Activated T-cell treated with anti-CD3 and anti-CD28 coated beads, Interleukin-2, amount 50 U/mL, for 72 hours (primary cell): Measurements from ENCODE around the gene CDH26. TPM values are rescaled to one million over a fixed set of nuclear protein-coding genes. Genes with fewer than 3 reads are reported as not detected.
"Not testable (repeated sequence)": the region's sequence is repeated elsewhere in the genome, so short reads cannot be mapped to it uniquely, and the experiment has no call there.

Experiments
- ATAC-seq, 2 donors: fragments of 150-1000 bp; cut with Tn5 transposase; replicated peaks in 1 of 2; 2 replicates each; pipeline ENCODE4 v1.10.0; 2021; ENCODE audit warnings: moderate library complexity in 2 of 2, mild to moderate bottlenecking in 1 of 2
- DNase-seq, 2 donors: peaks; one replicate each; pipeline ENCODE4 v3.0.0; 2021 to 2022; ENCODE audit warnings: mixed read lengths in 1 of 2
- H3K27ac Mint-ChIP-seq: one replicate; pipeline ENCODE4 v1.8.0; 2022; ENCODE audit warnings: mild to moderate bottlenecking, moderate library complexity, mixed read lengths
- H3K27me3 Mint-ChIP-seq: one replicate; pipeline ENCODE4 v1.8.0; 2022; ENCODE audit warnings: low read depth, mixed read lengths
- H3K36me3 Mint-ChIP-seq, 2 donors: one replicate each; pipeline ENCODE4 v1.8.0; 2022; ENCODE audit warnings: mixed read lengths in 2 of 2, mild to moderate bottlenecking in 1 of 2; ENCODE audit not compliant: insufficient read depth in 2 of 2
- H3K4me1 Mint-ChIP-seq: one replicate; pipeline ENCODE4 v1.8.0; 2022; ENCODE audit warnings: low read depth, mixed read lengths
- H3K4me3 Mint-ChIP-seq, 2 donors: one replicate each; pipeline ENCODE4 v1.8.0; 2022; ENCODE audit warnings: mild to moderate bottlenecking in 2 of 2, mixed read lengths in 2 of 2, moderate library complexity in 2 of 2
- H3K9me3 Mint-ChIP-seq, 2 donors: one replicate each; pipeline ENCODE4 v1.8.0; 2022; ENCODE audit warnings: mixed read lengths in 2 of 2
- total RNA-seq, 2 donors: library from RNA; stranded (reverse); gene quantifications; one replicate each; pipeline ENCODE4 v1.2.3, GENCODE V29; 2022

The CDH26 gene
- total RNA-seq, 2 donors from 2014 or later = 2.4 to 3.1 TPM

DNA sequence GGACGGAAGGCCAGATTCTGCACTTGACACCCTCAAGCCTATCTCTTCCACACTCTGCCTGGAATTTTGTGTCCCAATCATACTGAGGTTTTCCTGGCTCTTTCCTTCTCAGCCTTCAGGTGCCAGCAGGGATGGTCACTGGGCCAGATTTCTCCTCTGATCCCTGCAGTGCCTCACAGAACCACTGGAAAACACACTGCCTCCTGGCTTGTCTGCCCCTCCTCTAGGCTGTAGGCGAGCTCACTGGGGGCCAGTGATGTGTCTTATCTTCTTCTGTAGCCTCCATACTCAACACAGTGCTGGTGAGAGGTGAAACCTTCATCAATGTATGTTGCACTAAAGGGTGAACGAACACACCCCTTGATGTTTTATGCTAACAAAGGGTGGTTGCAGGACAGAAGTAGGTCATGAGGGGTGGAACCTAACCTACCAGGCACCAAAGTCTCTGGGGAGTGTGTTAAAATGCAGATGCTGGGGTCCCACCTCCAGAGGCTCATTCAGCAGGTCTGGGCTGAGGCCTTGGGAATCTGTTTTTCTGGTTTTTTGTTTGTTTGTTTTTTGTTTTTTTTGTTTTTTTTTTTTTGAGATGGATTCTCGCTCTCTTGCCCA is 80.3 kb downstream of the CDH26 start:
- DNase-seq (no peak), ATAC-seq (no peak)
- Mint-ChIP-seq H3K4me1 (no peaks in the 10 kb centered on the region), H3K27ac (no peak overlapping the region), H3K36me3 (peaks cover 0 to 3% of the 10 kb centered on the region in 2 donors), H3K27me3 (no peaks in the 10 kb centered on the region), H3K9me3 (peaks cover 0 to 4% of the 10 kb centered on the region in 2 donors), H3K4me3 (no peak overlapping the region)

GRCh38 chr20:60039526-60039925 is 81.3 kb downstream of the CDH26 start:
- Mint-ChIP-seq H3K36me3 (peaks cover 0 to 3% of the 10 kb centered on the region in 2 donors), H3K4me1 (no peaks in the 10 kb centered on the region), H3K9me3 (peaks cover 0 to 4% of the 10 kb centered on the region in 2 donors), H3K27ac (no peak overlapping the region), H3K4me3 (no peak overlapping the region), H3K27me3 (no peaks in the 10 kb centered on the region)
- ATAC-seq = no peak
- DNase-seq = no peak

DNA sequence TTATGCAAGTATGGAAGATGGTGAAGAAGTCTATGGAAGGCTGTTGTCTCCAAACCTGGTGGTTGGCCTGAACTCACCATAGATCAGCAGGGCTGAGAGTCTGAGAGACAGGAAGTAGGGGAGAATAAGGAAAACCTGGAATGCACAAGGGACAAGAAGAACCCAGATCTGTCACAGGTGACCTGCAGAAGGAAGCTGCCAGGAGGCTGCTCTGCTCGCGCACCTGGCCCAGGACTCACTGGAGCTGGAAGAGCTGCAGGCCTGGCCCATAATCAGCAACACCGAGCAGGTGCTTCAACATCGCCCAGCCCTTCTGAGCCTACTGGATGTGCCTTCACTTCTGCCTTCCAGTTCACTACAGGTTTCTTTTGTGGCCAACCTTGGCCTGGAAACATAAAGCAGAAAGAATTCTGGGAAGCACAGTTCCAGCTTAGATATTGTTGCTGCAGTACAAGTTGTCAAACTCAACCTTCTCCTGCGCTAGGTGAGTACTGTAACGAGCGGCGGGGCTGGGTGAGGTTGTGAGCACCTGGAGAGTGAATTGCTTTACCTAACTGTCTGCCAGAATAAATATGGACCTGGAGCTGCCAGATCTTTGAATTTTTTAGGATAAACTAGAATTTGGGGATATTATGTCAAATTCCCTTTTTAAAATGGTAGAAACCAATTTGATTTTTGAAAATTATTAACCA is 82.4 kb downstream of the CDH26 start:
- H3K4me1 Mint-ChIP-seq = no peaks in the 10 kb centered on the region
- H3K27me3 Mint-ChIP-seq = no peaks in the 10 kb centered on the region
- no peak overlapping the region for H3K4me3 Mint-ChIP-seq
- H3K36me3 Mint-ChIP-seq = peaks cover 0 to under 1% of the 10 kb centered on the region in 2 donors
- no peak for DNase-seq
- peaks cover 0 to 3% of the 10 kb centered on the region in 2 donors for H3K9me3 Mint-ChIP-seq
- ATAC-seq = no peak
- H3K27ac Mint-ChIP-seq = no peak overlapping the region

- not testable (repeated sequence) for DNase-seq, H3K27me3 Mint-ChIP-seq, H3K4me3 Mint-ChIP-seq, H3K4me1 Mint-ChIP-seq, H3K36me3 Mint-ChIP-seq, H3K9me3 Mint-ChIP-seq, ATAC-seq, H3K27ac Mint-ChIP-seq
Observed at GRCh38 chr20:60041436-60042165, 83.4 kb downstream of the CDH26 start.

- no peak overlapping the region for H3K4me3 Mint-ChIP-seq
- H3K9me3 Mint-ChIP-seq = no peaks in the 10 kb centered on the region
- no peaks in the 10 kb centered on the region for H3K27me3 Mint-ChIP-seq
- no peaks in the 10 kb centered on the region for H3K4me1 Mint-ChIP-seq
- no peaks in the 10 kb centered on the region for H3K36me3 Mint-ChIP-seq
- H3K27ac Mint-ChIP-seq = no peak overlapping the region
- DNase-seq (no peak), ATAC-seq (no peak)
Observed at GRCh38 chr20:60043435-60043834, 85.2 kb downstream of the CDH26 start.

DNA sequence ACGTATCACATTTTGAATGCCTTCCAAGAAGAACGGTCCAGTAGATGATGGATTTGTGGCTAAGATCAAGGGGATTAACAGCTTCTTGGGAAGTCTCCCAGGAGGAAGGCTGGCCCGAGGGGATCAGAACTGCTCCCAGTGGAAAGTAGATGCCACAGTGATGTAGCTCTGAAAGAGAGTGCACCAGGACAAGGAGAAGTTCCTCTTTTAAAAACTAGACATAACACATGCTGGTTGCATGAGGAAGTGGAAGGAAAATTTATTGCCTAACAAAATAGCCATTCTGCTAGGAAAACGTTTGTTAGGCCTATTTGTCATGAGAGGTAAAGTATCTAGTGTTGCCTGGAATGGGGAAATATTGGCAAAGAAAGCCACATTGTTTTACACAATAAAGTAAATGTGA is 87.8 kb downstream of the CDH26 start:
- Mint-ChIP-seq H3K36me3 (no peaks in the 10 kb centered on the region), H3K4me3 (no peak overlapping the region), H3K4me1 (no peaks in the 10 kb centered on the region), H3K9me3 (no peaks in the 10 kb centered on the region), H3K27me3 (no peaks in the 10 kb centered on the region), H3K27ac (no peak overlapping the region)
- DNase-seq = no peak
- ATAC-seq = no peak

DNA sequence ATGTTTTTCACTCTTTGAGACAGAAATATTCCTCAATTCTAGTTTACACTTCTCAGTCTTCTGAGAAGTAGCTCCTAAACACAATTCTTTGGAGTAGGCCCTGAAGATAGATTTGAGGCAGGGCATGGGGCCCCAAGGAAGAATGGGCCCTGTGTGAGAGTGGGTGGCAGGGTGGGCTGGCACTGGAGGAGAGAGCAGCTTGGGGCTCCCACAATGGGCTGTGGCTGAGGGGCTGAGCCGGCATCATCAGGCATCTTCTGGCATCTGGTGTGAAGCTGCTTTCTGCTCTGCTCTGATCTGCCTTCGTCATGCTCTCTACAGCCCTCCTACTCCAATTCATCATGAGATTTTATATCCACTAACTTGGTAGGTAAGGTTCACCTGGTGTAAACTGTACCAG is 88.2 kb downstream of the CDH26 start:
- Mint-ChIP-seq H3K36me3 (no peaks in the 10 kb centered on the region), H3K27ac (no peak overlapping the region), H3K9me3 (no peaks in the 10 kb centered on the region), H3K27me3 (no peaks in the 10 kb centered on the region), H3K4me1 (no peaks in the 10 kb centered on the region), H3K4me3 (no peak overlapping the region)
- no peak for DNase-seq
- ATAC-seq = no peak

- no peaks in the 10 kb centered on the region for H3K9me3 Mint-ChIP-seq
- no peaks in the 10 kb centered on the region for H3K36me3 Mint-ChIP-seq
- DNase-seq (no peak), ATAC-seq (no peak)
- H3K27me3 Mint-ChIP-seq = no peaks in the 10 kb centered on the region
- no peak overlapping the region for H3K4me3 Mint-ChIP-seq
- H3K4me1 Mint-ChIP-seq = no peaks in the 10 kb centered on the region
- no peak overlapping the region for H3K27ac Mint-ChIP-seq
Observed at GRCh38 chr20:60046860-60047259, 88.6 kb downstream of the CDH26 start.

DNA sequence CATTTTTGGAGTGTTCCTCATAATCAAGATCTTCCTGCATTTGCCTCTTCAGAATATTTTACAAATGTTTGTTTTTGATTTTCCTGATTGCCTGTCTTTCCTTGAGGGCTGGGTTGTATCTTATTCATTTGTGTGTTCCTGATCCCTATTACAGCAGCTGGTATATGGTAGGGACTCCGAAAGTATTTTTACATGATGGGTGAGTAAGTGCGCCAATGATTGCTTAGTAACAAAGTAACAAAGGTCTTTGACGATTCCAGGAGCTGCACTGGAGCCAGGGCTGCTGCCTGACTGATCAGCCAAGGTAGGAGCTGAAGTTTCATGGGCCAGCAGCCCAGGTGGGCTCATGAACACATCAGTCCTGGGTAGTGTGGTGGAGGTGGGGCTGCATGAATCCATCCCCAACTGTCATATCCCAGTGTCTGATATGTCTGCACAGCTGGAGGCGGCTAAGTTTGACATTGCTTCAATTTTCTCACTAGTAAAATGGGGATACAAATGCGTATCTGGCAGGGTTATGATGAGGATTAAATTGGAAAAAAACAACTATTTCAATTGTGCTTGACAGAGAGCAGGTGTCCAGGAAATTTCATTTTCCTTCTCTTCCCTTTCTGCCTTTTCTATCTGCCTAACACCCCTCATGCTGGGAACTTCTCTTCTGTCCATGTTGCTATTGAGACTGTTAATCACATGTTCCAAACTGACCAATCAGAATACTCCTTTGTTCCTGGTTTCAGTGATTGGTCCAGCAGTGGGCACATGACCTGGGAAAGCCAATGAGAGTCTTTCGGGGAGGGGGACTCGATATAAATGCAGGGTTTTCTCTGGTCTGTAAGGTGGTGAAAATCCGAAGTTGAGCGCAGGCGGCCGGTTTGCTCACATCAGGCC is 90.7 kb downstream of the CDH26 start:
- DNase-seq (no peak), ATAC-seq (no peak)
- Mint-ChIP-seq H3K27ac (no peak overlapping the region), H3K4me1 (no peaks in the 10 kb centered on the region), H3K36me3 (no peaks in the 10 kb centered on the region), H3K4me3 (no peak overlapping the region), H3K9me3 (no peaks in the 10 kb centered on the region), H3K27me3 (no peaks in the 10 kb centered on the region)

DNA sequence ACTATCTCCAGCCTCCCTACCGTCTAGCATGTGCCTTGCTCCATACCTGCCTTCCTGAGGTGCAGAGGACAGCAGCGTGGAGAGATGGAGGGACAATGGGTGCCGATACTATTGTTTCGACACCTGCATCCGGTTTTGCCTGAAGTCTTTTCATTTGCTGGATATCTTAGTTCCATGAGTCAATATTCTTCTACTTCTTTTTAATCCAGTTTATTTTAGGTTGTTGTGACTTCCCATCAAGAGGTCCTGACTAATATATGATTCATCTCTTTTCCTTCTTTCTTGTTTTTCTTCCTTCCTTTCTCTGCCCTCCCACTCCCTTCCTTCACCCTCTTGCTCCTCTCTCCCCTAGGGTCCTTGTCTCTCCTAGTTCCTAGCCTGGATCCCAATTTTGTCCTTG is 91.4 kb downstream of the CDH26 start:
- no peak for ATAC-seq
- no peak overlapping the region for H3K4me3 Mint-ChIP-seq
- no peak for DNase-seq
- H3K27me3 Mint-ChIP-seq = no peaks in the 10 kb centered on the region
- H3K4me1 Mint-ChIP-seq = no peaks in the 10 kb centered on the region
- no peaks in the 10 kb centered on the region for H3K36me3 Mint-ChIP-seq
- no peaks in the 10 kb centered on the region for H3K9me3 Mint-ChIP-seq
- no peak overlapping the region for H3K27ac Mint-ChIP-seq

DNA sequence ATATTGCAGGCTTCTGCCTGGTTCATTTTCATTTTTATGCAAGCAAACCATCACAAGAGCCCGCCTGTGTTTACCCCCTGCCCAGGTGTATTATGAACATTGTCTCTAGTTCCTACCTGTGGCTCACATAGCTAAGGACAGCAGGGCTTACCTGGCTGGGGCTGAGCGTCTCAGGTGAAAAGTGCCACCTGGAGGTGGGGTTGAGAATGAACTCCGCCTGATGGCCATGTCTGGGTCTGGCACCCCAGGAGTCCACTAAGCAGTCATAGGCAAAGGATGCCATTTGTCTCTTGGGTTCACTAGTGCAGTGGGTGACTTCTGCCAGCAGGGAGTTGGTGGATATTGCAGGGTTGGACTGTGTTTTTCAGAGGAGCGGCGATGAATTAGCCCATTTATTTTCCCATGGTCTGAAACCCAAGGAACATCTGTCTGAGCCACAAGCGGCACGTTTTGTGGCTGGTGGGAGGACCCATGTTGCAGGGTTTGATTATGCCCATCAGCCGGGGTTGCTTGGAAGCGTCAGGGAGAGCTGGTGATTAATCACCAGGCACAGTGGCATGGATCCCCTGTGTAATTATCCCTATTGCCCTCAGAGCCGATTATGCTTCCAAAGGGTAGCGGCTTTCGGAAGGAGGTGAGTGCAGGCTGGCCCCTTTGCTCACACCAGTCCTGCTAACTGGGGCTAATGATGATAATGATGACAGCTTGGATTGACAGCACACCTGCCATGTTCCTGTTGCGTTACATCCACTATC is 92.1 kb downstream of the CDH26 start:
- no peaks in the 10 kb centered on the region for H3K9me3 Mint-ChIP-seq
- H3K4me1 Mint-ChIP-seq = peaks cover 8% of the 10 kb centered on the region
- H3K27ac Mint-ChIP-seq = no peak overlapping the region
- H3K36me3 Mint-ChIP-seq = no peaks in the 10 kb centered on the region
- no peaks in the 10 kb centered on the region for H3K27me3 Mint-ChIP-seq
- DNase-seq = no peak
- H3K4me3 Mint-ChIP-seq = no peak overlapping the region
- ATAC-seq = no peak

GRCh38 chr20:60051911-60052310 is 93.7 kb downstream of the CDH26 start:
- Mint-ChIP-seq H3K27ac (no peak overlapping the region), H3K4me3 (no peak overlapping the region), H3K4me1 (peaks cover 20% of the 10 kb centered on the region), H3K36me3 (no peaks in the 10 kb centered on the region), H3K9me3 (no peaks in the 10 kb centered on the region), H3K27me3 (no peaks in the 10 kb centered on the region)
- ATAC-seq = no peak
- DNase-seq = no peak
